ENCODE data around the gene LTF.
"Not testable (repeated sequence)": the region's sequence is repeated elsewhere in the genome, so short reads cannot be mapped to it uniquely, and the experiment has no call there.

LTF gene

GRCh38 chr3:46453526-46454208 lies 11.0 kb downstream of the LTF start:
- no peak overlapping the region for H3K4me3 Mint-ChIP-seq
- intact Hi-C loops (cut with micrococcal nuclease): no loop called here
- no peaks in the 10 kb centered on the region for H3K36me3 Mint-ChIP-seq (ENCODE audit: low read depth)

GRCh38 chr3:46449755-46450552 lies 14.8 kb downstream of the LTF start:
- Mint-ChIP-seq H3K4me1 (ENCODE audit: low read depth) (peaks cover 24% of the 10 kb centered on the region), H3K36me3 (ENCODE audit: low read depth) (no peaks in the 10 kb centered on the region), H3K9me3 (no peaks in the 10 kb centered on the region), H3K27ac (no peak overlapping the region), H3K27me3 (peaks cover 20% of the 10 kb centered on the region), H3K4me3 (no peak overlapping the region)
- intact Hi-C loops (cut with micrococcal nuclease): loop anchor here (10.0 kb wide), 1 partner anchor 65 kb away; no protein-coding TSS in a partner anchor

More at GRCh38 chr3:46453526-46454208, 11.0 kb downstream of the LTF start:
- H3K27ac Mint-ChIP-seq: no peak overlapping the region
- H3K27me3 Mint-ChIP-seq: peaks cover 20% of the 10 kb centered on the region
- H3K4me1 Mint-ChIP-seq (ENCODE audit: low read depth): peaks cover 4% of the 10 kb centered on the region
- no peaks in the 10 kb centered on the region for H3K9me3 Mint-ChIP-seq

- H3K27me3 Mint-ChIP-seq: peaks cover 14% of the 10 kb centered on the region
- no peaks in the 10 kb centered on the region for H3K36me3 Mint-ChIP-seq (ENCODE audit: low read depth)
- H3K27ac Mint-ChIP-seq: no peak overlapping the region
Observed at GRCh38 chr3:46448721-46449120, 16.0 kb downstream of the LTF start.

GRCh38 chr3:46447228-46447985 lies 17.3 kb downstream of the LTF start:
- H3K4me1 Mint-ChIP-seq (ENCODE audit: low read depth): peaks cover 24% of the 10 kb centered on the region
- H3K27me3 Mint-ChIP-seq: peaks cover 8% of the 10 kb centered on the region
- H3K36me3 Mint-ChIP-seq (ENCODE audit: low read depth): no peaks in the 10 kb centered on the region
- intact Hi-C loops (cut with micrococcal nuclease): loop anchor here (10.0 kb wide), 1 partner anchor 63 kb away; no protein-coding TSS in a partner anchor
- no peak overlapping the region for H3K27ac Mint-ChIP-seq
- H3K9me3 Mint-ChIP-seq: no peaks in the 10 kb centered on the region
- no peak overlapping the region for H3K4me3 Mint-ChIP-seq

More at GRCh38 chr3:46448721-46449120, 16.0 kb downstream of the LTF start:
- no peaks in the 10 kb centered on the region for H3K9me3 Mint-ChIP-seq
- no peak overlapping the region for H3K4me3 Mint-ChIP-seq
- intact Hi-C loops (cut with micrococcal nuclease): loop anchor here (10.0 kb wide), 1 partner anchor 64 kb away; no protein-coding TSS in a partner anchor
- H3K4me1 Mint-ChIP-seq (ENCODE audit: low read depth): peaks cover 24% of the 10 kb centered on the region

- Mint-ChIP-seq H3K27ac (no peak overlapping the region), H3K4me1 (ENCODE audit: low read depth) (peaks cover 31% of the 10 kb centered on the region), H3K36me3 (ENCODE audit: low read depth) (no peaks in the 10 kb centered on the region), H3K9me3 (no peaks in the 10 kb centered on the region), H3K27me3 (peaks cover 1% of the 10 kb centered on the region), H3K4me3 (no peak overlapping the region)
- intact Hi-C loops (cut with micrococcal nuclease): loop anchor here (10.0 kb wide), 1 partner anchor 58 kb away; no protein-coding TSS in a partner anchor
Observed at GRCh38 chr3:46442576-46443530, 21.9 kb downstream of the LTF start.

- Mint-ChIP-seq H3K27ac (no peak overlapping the region), H3K4me3 (no peak overlapping the region)
- intact Hi-C loops (cut with micrococcal nuclease): loop anchor here (10.0 kb wide), 1 partner anchor 56 kb away; no protein-coding TSS in a partner anchor
Observed at GRCh38 chr3:46440531-46441294, 24.0 kb downstream of the LTF start.

GRCh38 chr3:46438831-46439230 lies 25.9 kb downstream of the LTF start:
- Mint-ChIP-seq H3K27me3 (peaks cover 1% of the 10 kb centered on the region), H3K4me1 (ENCODE audit: low read depth) (peaks cover 15% of the 10 kb centered on the region), H3K9me3 (no peaks in the 10 kb centered on the region), H3K4me3 (no peak overlapping the region), H3K27ac (no peak overlapping the region), H3K36me3 (ENCODE audit: low read depth) (no peaks in the 10 kb centered on the region)
- intact Hi-C loops (cut with micrococcal nuclease): no loop called here

More at GRCh38 chr3:46440531-46441294, 24.0 kb downstream of the LTF start:
- Mint-ChIP-seq H3K27me3 (peaks cover 1% of the 10 kb centered on the region), H3K9me3 (no peaks in the 10 kb centered on the region), H3K4me1 (ENCODE audit: low read depth) (peaks cover 15% of the 10 kb centered on the region), H3K36me3 (ENCODE audit: low read depth) (no peaks in the 10 kb centered on the region)

GRCh38 chr3:46435081-46435726 lies 29.5 kb downstream of the LTF start:
- H3K27me3 Mint-ChIP-seq: peaks cover 3% of the 10 kb centered on the region
- peaks cover 8% of the 10 kb centered on the region for H3K36me3 Mint-ChIP-seq (ENCODE audit: low read depth)
- no peak overlapping the region for H3K27ac Mint-ChIP-seq
- peaks cover 5% of the 10 kb centered on the region for H3K4me1 Mint-ChIP-seq (ENCODE audit: low read depth)
- peaks cover 22% of the 10 kb centered on the region for H3K9me3 Mint-ChIP-seq
- H3K4me3 Mint-ChIP-seq: no peak overlapping the region
- intact Hi-C loops (cut with micrococcal nuclease): no loop called here

- Mint-ChIP-seq H3K36me3 (ENCODE audit: low read depth) (peaks cover 8% of the 10 kb centered on the region), H3K9me3 (peaks cover 22% of the 10 kb centered on the region)
- intact Hi-C loops (cut with micrococcal nuclease): no loop called here
Observed at GRCh38 chr3:46433841-46434240, 30.9 kb downstream of the LTF start.

GRCh38 chr3:46433118-46433517 lies 31.6 kb downstream of the LTF start:
- H3K27me3 Mint-ChIP-seq; H3K36me3 Mint-ChIP-seq (ENCODE audit: low read depth); H3K27ac Mint-ChIP-seq; intact Hi-C loops (cut with micrococcal nuclease); H3K4me3 Mint-ChIP-seq; H3K4me1 Mint-ChIP-seq (ENCODE audit: low read depth): not testable (repeated sequence)
- peaks cover 22% of the 10 kb centered on the region for H3K9me3 Mint-ChIP-seq

More at GRCh38 chr3:46433841-46434240, 30.9 kb downstream of the LTF start:
- Mint-ChIP-seq H3K4me3 (no peak overlapping the region), H3K4me1 (ENCODE audit: low read depth) (peaks cover 5% of the 10 kb centered on the region), H3K27me3 (peaks cover 3% of the 10 kb centered on the region), H3K27ac (no peak overlapping the region)

GRCh38 chr3:46431905-46432304 lies 32.8 kb downstream of the LTF start:
- H3K4me1 Mint-ChIP-seq (ENCODE audit: low read depth); H3K4me3 Mint-ChIP-seq; intact Hi-C loops (cut with micrococcal nuclease); H3K27me3 Mint-ChIP-seq; H3K36me3 Mint-ChIP-seq (ENCODE audit: low read depth); H3K27ac Mint-ChIP-seq: not testable (repeated sequence)
- H3K9me3 Mint-ChIP-seq: peaks cover 22% of the 10 kb centered on the region

GRCh38 chr3:46430879-46431278 lies 33.8 kb downstream of the LTF start:
- H3K4me3 Mint-ChIP-seq; H3K36me3 Mint-ChIP-seq (ENCODE audit: low read depth); H3K27ac Mint-ChIP-seq; intact Hi-C loops (cut with micrococcal nuclease); H3K27me3 Mint-ChIP-seq; H3K4me1 Mint-ChIP-seq (ENCODE audit: low read depth): not testable (repeated sequence)
- peaks cover 22% of the 10 kb centered on the region for H3K9me3 Mint-ChIP-seq

Data from dendritic cell treated with granulocyte-macrophage colony-stimulating factor and Interleukin-4, amounts not matched to agents 40 ng/mL and 50 ng/mL, for 4 days (primary cell).